GM18873 (cell line): Measurements from ENCODE around the gene CTNNBL1.

Source experiments
- ATAC-seq: cut with Tn5 transposase; IDR thresholded peaks from one replicate; pipeline ENCODE4 v1.9.1; 2021; ENCODE audit warnings: mild to moderate bottlenecking, moderate library complexity, moderate number of reproducible peaks; ENCODE audit not compliant: unreplicated experiment, low FRiP score

CTNNBL1 gene

GRCh38 chr20:37871751-37872150 is 177.9 kb downstream of the CTNNBL1 start:
- no peak for ATAC-seq

- ATAC-seq: no peak
These were observed 178.3 kb downstream of the CTNNBL1 start for GRCh38 chr20:37872161-37872560.

GRCh38 chr20:37873884-37874283 is 180.1 kb downstream of the CTNNBL1 start:
- ATAC-seq: no peak

GRCh38 chr20:37875460-37876175 is 181.8 kb downstream of the CTNNBL1 start:
- ATAC-seq: no peak

- no peak for ATAC-seq
These were observed 183.0 kb downstream of the CTNNBL1 start for GRCh38 chr20:37876863-37877262.

GRCh38 chr20:37877832-37878772 is 184.3 kb downstream of the CTNNBL1 start:
- no peak for ATAC-seq

DNA sequence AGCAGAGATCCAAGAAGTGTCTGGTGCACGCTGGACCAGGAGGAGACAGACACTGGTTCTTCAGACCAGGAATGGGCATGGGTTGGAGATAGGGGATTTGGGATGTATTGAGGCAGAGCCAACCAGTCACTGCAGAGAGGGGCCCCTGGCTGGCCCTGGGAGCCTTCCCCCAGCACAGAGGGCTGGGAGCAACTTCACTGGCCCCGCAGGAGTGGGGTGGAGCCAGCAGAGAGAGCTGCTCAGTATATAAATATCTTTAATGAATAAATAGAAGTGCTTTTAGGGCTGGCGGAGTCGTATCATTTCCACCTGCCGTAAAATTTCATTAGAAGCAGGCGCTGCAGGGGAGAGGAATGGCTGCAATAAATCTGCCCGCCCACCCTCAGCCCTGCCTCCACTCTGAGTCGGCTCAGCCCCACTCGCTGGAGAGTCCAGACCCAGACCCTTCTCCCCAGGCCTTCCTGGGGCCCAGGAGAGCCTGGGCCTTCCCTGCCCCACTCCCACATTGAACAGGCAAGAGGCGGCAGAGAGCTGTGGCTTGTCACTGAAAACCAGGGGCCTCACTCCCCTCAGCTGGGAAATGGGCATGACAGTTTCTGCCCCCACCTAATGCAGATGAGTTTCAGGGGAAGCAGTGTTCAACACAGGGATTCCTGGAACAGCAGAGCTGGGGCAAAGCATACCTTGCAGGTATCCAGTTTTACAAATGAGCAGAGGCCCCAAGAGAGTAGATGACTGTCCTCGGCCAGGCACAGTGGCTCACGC is 185.2 kb downstream of the CTNNBL1 start:
- no peak for ATAC-seq

DNA sequence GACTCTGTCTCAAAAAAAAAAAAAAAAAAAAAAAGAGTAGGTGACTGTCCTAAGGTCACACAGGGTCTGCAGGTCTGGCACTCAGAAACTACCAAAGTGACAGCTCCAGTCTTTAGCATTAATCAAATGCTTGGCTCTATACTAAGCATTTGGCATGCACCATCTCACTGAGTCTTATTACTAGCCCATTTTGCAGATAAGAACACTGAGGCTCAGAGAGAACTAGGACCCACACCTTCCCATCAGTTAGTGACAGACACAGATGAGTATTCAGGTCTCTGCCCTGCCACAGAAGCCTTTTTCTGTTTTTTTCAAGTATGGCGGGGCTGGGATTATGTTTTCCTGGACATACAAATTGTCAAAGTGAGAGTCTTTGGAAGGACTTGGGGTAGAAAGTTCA is 186.0 kb downstream of the CTNNBL1 start:
- ATAC-seq: no peak

GRCh38 chr20:37880726-37881591 is 187.1 kb downstream of the CTNNBL1 start:
- no peak for ATAC-seq

GRCh38 chr20:37881601-37882343 is 187.9 kb downstream of the CTNNBL1 start:
- no peak for ATAC-seq

DNA sequence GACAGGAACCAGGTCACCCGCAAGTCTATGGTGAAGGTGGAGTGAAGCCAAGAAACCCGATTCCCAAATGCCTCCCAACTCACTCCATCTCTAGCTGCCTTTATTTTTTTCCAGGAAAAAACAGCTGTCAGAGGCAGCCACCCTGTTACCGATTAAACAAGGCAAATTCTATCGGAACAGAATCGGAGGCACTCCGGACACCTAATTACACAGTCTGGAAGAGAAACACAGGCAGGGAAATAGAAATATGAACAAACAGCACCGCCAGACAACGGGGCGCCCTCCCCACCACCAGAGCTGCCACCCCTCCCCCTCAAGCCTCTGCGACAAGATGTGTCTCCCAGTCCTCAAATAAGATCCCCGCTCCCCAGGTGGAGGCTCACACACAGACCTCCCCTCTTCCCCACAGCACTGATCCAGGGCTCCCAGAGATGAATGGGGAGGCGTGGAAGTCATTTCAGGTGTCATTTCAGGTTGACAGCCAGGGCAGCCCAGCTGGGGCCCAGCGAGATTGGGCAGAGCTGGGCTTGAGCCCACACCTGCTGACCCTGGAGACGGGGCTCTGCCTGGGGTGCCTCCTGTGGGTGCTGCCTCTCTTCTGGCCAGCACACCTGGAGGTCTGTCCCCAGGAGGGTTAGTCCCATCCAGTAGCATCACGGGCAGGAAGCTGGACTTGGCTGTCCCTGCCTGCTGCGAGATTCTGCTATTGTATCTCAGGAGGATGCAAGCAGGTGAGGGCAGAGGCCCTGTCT is 189.3 kb downstream of the CTNNBL1 start:
- no peak for ATAC-seq

DNA sequence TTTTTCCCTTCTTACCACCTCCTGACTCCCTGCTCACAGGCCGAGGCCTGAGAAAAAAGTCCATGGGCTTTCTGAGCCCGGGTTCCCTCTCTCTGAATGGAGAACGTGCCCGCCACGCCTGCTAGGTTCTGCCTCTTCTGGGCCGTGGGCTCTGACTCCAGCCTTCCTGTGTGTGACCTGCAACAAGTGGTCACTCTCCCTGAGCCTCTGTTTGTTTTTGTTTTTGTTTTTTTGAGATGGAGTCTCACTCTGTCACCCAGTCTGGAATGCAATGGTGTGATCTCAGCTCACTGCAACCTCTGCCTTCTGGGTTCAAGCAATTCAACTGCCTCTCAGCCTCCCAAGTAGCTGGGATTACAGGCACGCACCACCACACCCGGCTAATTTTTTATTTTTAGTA is 191.2 kb downstream of the CTNNBL1 start:
- no peak for ATAC-seq

GRCh38 chr20:37885593-37886503 is 192.0 kb downstream of the CTNNBL1 start:
- no peak for ATAC-seq

GRCh38 chr20:37886851-37887297 is 193.0 kb downstream of the CTNNBL1 start:
- no peak for ATAC-seq

DNA sequence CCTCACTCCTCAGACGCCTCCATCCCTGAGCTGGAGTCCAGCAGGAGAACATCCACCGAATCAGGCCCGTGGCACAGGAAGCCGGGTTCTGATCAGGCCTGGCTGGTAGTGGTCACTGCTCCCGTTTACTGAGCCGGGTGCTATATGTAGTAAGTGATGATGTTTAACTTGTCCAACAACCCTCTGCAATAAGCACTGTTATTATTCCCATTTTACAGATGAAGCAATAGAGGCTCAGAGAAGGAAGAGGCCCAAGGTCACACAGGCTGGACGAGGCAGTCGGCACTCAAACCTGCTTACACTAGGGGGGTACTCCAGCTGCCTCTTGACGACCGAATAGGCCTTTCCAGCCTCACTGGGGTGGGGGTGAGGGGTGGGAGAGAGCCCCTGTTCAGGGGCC is 194.8 kb downstream of the CTNNBL1 start:
- no peak for ATAC-seq

GRCh38 chr20:37890108-37890507 is 196.3 kb downstream of the CTNNBL1 start:
- ATAC-seq: no peak

DNA sequence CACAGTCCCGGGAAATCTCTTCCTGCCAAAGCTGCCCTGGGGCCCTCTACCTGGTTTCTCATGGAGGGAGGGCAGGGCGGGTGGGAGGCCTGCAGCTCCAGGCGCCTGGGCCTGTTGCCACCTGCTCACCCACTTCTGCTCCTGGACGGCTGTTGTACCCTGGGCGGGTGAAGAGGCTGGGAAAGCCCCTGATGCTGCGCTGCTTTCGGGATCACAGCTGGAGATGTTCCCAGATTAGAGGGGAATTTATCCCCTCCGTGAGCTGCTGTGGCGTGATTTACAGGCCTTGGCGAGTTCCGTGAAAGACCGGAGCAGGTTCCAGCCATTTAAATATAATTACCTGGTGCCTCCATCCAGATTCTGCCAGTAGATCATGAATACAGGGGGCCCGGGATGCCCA is 196.8 kb downstream of the CTNNBL1 start:
- no peak for ATAC-seq
